Measurements from ENCODE around the gene FBXO33. TPM values are rescaled to one million over a fixed set of nuclear protein-coding genes. Genes with fewer than 3 reads are reported as not detected.
"Not testable (repeated sequence)": the region's sequence is repeated elsewhere in the genome, so short reads cannot be mapped to it uniquely, and the experiment has no call there.

The FBXO33 gene
- total RNA-seq, 3 donors from 2014 or later, result 14.8 to 16.7 (median 16.4) TPM

- no peak for DNase-seq
- Mint-ChIP-seq H3K9me3 (no peaks in the 10 kb centered on the region), H3K4me1 (ENCODE audit: low read depth) (peaks cover 3% of the 10 kb centered on the region), H3K4me3 (no peak overlapping the region), H3K36me3 (ENCODE audit: insufficient read depth) (peaks cover 16% of the 10 kb centered on the region), H3K27me3 (ENCODE audit: low read depth) (no peaks in the 10 kb centered on the region)
- ATAC-seq, result no peak
These were observed 59.6 kb downstream of the FBXO33 start for GRCh38 chr14:39372656-39373055.

- Mint-ChIP-seq H3K4me3 (no peak overlapping the region), H3K4me1 (ENCODE audit: low read depth) (no peaks in the 10 kb centered on the region), H3K36me3 (ENCODE audit: insufficient read depth) (peaks cover 20% of the 10 kb centered on the region), H3K27me3 (ENCODE audit: low read depth) (no peaks in the 10 kb centered on the region), H3K9me3 (peaks cover 3% of the 10 kb centered on the region)
- DNase-seq (no peak), ATAC-seq (no peak)
These were observed 61.8 kb downstream of the FBXO33 start for GRCh38 chr14:39370415-39370814.

- Mint-ChIP-seq H3K4me1 (ENCODE audit: low read depth) (no peaks in the 10 kb centered on the region), H3K4me3 (no peak overlapping the region), H3K36me3 (ENCODE audit: insufficient read depth) (peaks cover 27% of the 10 kb centered on the region), H3K27me3 (ENCODE audit: low read depth) (no peaks in the 10 kb centered on the region), H3K9me3 (peaks cover 13% of the 10 kb centered on the region)
- no peak for DNase-seq
- no peak for ATAC-seq
These were observed 63.2 kb downstream of the FBXO33 start for GRCh38 chr14:39369029-39369428.

- no peak for ATAC-seq
- H3K36me3 Mint-ChIP-seq (ENCODE audit: insufficient read depth), result peaks cover 32% of the 10 kb centered on the region
- no peaks in the 10 kb centered on the region for H3K4me1 Mint-ChIP-seq (ENCODE audit: low read depth)
These were observed 63.8 kb downstream of the FBXO33 start for GRCh38 chr14:39368261-39368959.

GRCh38 chr14:39367387-39367751 is 64.9 kb downstream of the FBXO33 start:
- H3K4me1 Mint-ChIP-seq (ENCODE audit: low read depth), result no peaks in the 10 kb centered on the region
- ATAC-seq, result no peak
- H3K9me3 Mint-ChIP-seq, result peaks cover 25% of the 10 kb centered on the region
- no peaks in the 10 kb centered on the region for H3K27me3 Mint-ChIP-seq (ENCODE audit: low read depth)
- peaks cover 36% of the 10 kb centered on the region for H3K36me3 Mint-ChIP-seq (ENCODE audit: insufficient read depth)
- DNase-seq, result no peak
- no peak overlapping the region for H3K4me3 Mint-ChIP-seq

More at GRCh38 chr14:39368261-39368959, 63.8 kb downstream of the FBXO33 start:
- no peak for DNase-seq
- Mint-ChIP-seq H3K4me3 (no peak overlapping the region), H3K9me3 (peaks cover 19% of the 10 kb centered on the region), H3K27me3 (ENCODE audit: low read depth) (no peaks in the 10 kb centered on the region)

GRCh38 chr14:39366460-39367386 is 65.5 kb downstream of the FBXO33 start:
- Mint-ChIP-seq H3K4me3 (no peak overlapping the region), H3K4me1 (ENCODE audit: low read depth) (no peaks in the 10 kb centered on the region), H3K9me3 (peaks cover 30% of the 10 kb centered on the region), H3K27me3 (ENCODE audit: low read depth) (no peaks in the 10 kb centered on the region), H3K36me3 (ENCODE audit: insufficient read depth) (peaks cover 42% of the 10 kb centered on the region)
- no peak for ATAC-seq
- no peak for DNase-seq

GRCh38 chr14:39365354-39365753 is 66.9 kb downstream of the FBXO33 start:
- peaks cover 2% of the 10 kb centered on the region for H3K4me1 Mint-ChIP-seq (ENCODE audit: low read depth)
- peaks cover 30% of the 10 kb centered on the region for H3K9me3 Mint-ChIP-seq
- DNase-seq (no peak), ATAC-seq (no peak)
- H3K4me3 Mint-ChIP-seq, result no peak overlapping the region
- H3K27me3 Mint-ChIP-seq (ENCODE audit: low read depth), result no peaks in the 10 kb centered on the region
- H3K36me3 Mint-ChIP-seq (ENCODE audit: insufficient read depth), result peaks cover 50% of the 10 kb centered on the region

GRCh38 chr14:39364509-39364908 is 67.7 kb downstream of the FBXO33 start:
- DNase-seq (no peak), ATAC-seq (no peak)
- H3K36me3 Mint-ChIP-seq (ENCODE audit: insufficient read depth), result peaks cover 56% of the 10 kb centered on the region
- H3K4me1 Mint-ChIP-seq (ENCODE audit: low read depth), result peaks cover 2% of the 10 kb centered on the region
- no peaks in the 10 kb centered on the region for H3K27me3 Mint-ChIP-seq (ENCODE audit: low read depth)
- no peak overlapping the region for H3K4me3 Mint-ChIP-seq
- H3K9me3 Mint-ChIP-seq, result peaks cover 30% of the 10 kb centered on the region

- Mint-ChIP-seq H3K9me3 (peaks cover 30% of the 10 kb centered on the region), H3K36me3 (ENCODE audit: insufficient read depth) (peaks cover 77% of the 10 kb centered on the region)
- not testable (repeated sequence) for H3K4me3 Mint-ChIP-seq; DNase-seq; H3K4me1 Mint-ChIP-seq (ENCODE audit: low read depth); ATAC-seq; H3K27me3 Mint-ChIP-seq (ENCODE audit: low read depth)
These were observed 70.7 kb downstream of the FBXO33 start for GRCh38 chr14:39361556-39361955.

- Mint-ChIP-seq H3K36me3 (ENCODE audit: insufficient read depth) (peaks cover 76% of the 10 kb centered on the region), H3K27me3 (ENCODE audit: low read depth) (no peaks in the 10 kb centered on the region), H3K9me3 (peaks cover 25% of the 10 kb centered on the region), H3K4me3 (no peak overlapping the region), H3K4me1 (ENCODE audit: low read depth) (peaks cover 2% of the 10 kb centered on the region)
- no peak for ATAC-seq
- DNase-seq, result no peak
These were observed 71.9 kb downstream of the FBXO33 start for GRCh38 chr14:39360316-39360715.

GRCh38 chr14:39359069-39359468 is 73.2 kb downstream of the FBXO33 start:
- H3K4me1 Mint-ChIP-seq (ENCODE audit: low read depth); H3K27me3 Mint-ChIP-seq (ENCODE audit: low read depth); ATAC-seq; H3K4me3 Mint-ChIP-seq; DNase-seq: not testable (repeated sequence)
- Mint-ChIP-seq H3K36me3 (ENCODE audit: insufficient read depth) (peaks cover 76% of the 10 kb centered on the region), H3K9me3 (peaks cover 17% of the 10 kb centered on the region)

GRCh38 chr14:39351708-39352107 is 80.5 kb downstream of the FBXO33 start:
- H3K9me3 Mint-ChIP-seq, result peaks cover 9% of the 10 kb centered on the region
- H3K27me3 Mint-ChIP-seq (ENCODE audit: low read depth), result no peaks in the 10 kb centered on the region
- no peak for ATAC-seq
- no peak overlapping the region for H3K4me3 Mint-ChIP-seq
- peaks cover 49% of the 10 kb centered on the region for H3K36me3 Mint-ChIP-seq (ENCODE audit: insufficient read depth)
- no peak for DNase-seq
- peaks cover 8% of the 10 kb centered on the region for H3K4me1 Mint-ChIP-seq (ENCODE audit: low read depth)

- Mint-ChIP-seq H3K4me3 (no peak overlapping the region), H3K27me3 (ENCODE audit: low read depth) (no peaks in the 10 kb centered on the region), H3K4me1 (ENCODE audit: low read depth) (peaks cover 8% of the 10 kb centered on the region), H3K36me3 (ENCODE audit: insufficient read depth) (peaks cover 45% of the 10 kb centered on the region), H3K9me3 (peaks cover 9% of the 10 kb centered on the region)
- ATAC-seq (no peak), DNase-seq (no peak)
These were observed 81.4 kb downstream of the FBXO33 start for GRCh38 chr14:39350866-39351265.

Measured in activated T-cell treated with anti-CD3 and anti-CD28 coated beads, Interleukin-2, amount 50 U/mL, for 4 hours (primary cell).